ENCODE measurements around the gene ADCY4. TPM values are rescaled to one million over a fixed set of nuclear protein-coding genes. Genes with fewer than 3 reads are reported as not detected.
"Not testable (repeated sequence)": the region's sequence is repeated elsewhere in the genome, so short reads cannot be mapped to it uniquely, and the experiment has no call there.

ADCY4 gene
- total RNA-seq, 1 donor from 2014 or later, result 2.3 TPM

- H3K27ac Mint-ChIP-seq, result no peak overlapping the region
- H3K27me3 Mint-ChIP-seq, result peaks cover 14% of the 10 kb centered on the region
- H3K9me3 Mint-ChIP-seq, result no peaks in the 10 kb centered on the region
- ATAC-seq (ENCODE audit: low read depth) (no peak), DNase-seq (no peak)
- no peak for TF ChIP-seq CTCF (IDR thresholded peaks at IDR 0.05)
- H3K4me1 Mint-ChIP-seq, result peaks cover 45% of the 10 kb centered on the region
- ChIA-PET POLR2A (interaction anchor here (1.1 to 11.5 kb wide), 4 partner anchors 9 to 170 kb away, joined by 4 to 216 read pairs (median 10); partner anchors contain the start of genes CBLN3, IRF9, KHNYN and RIPK3), CTCF (interaction anchor here (1.0 to 13.6 kb wide), 6 partner anchors 19 to 250 kb away, joined by 4 to 353 read pairs (median 16); partner anchors contain the start of genes CBLN3, KHNYN, LTB4R and LTB4R2)
- no peak overlapping the region for H3K4me3 Mint-ChIP-seq
- intact Hi-C loops (cut with micrococcal nuclease), result loop anchor here (5.0 to 10.0 kb wide), 3 partner anchors 34 to 776 kb away; partner anchors contain the start of genes DHRS1, NOP9, THTPA and ZFHX2
- peaks cover 1% of the 10 kb centered on the region for H3K36me3 Mint-ChIP-seq (ENCODE audit: low read depth)
These were observed 3.7 kb downstream of the ADCY4 start for GRCh38 chr14:24330973-24331674.

GRCh38 chr14:24329736-24330135, 5.1 kb downstream of the ADCY4 start:
- peaks cover 39% of the 10 kb centered on the region for H3K4me1 Mint-ChIP-seq
- CTCF ChIA-PET, result interaction anchor here (1.1 to 13.6 kb wide), 2 partner anchors 36 to 104 kb away, joined by 4 to 353 read pairs; partner anchors contain the start of genes CBLN3 and KHNYN
- POLR2A ChIA-PET, result interaction anchor here (1.0 to 4.6 kb wide), 2 partner anchors 100 to 102 kb away, joined by 3 to 16 read pairs; partner anchors contain the start of genes CBLN3 and KHNYN
- no peak overlapping the region for H3K4me3 Mint-ChIP-seq
- no peaks in the 10 kb centered on the region for H3K36me3 Mint-ChIP-seq (ENCODE audit: low read depth)
- DNase-seq, result no peak
- peaks cover 8% of the 10 kb centered on the region for H3K27me3 Mint-ChIP-seq
- ATAC-seq (ENCODE audit: low read depth), result no peak
- no peak overlapping the region for H3K27ac Mint-ChIP-seq
- no peaks in the 10 kb centered on the region for H3K9me3 Mint-ChIP-seq
- TF ChIP-seq CTCF (IDR thresholded peaks at IDR 0.05), result no peak
- intact Hi-C loops (cut with micrococcal nuclease), result loop anchor here (5.0 to 10.0 kb wide), 3 partner anchors 32 to 775 kb away; partner anchors contain the start of genes DHRS1, NOP9, THTPA and ZFHX2

GRCh38 chr14:24329073-24329663, 5.7 kb downstream of the ADCY4 start:
- ChIA-PET CTCF (interaction anchor here (1.1 to 13.6 kb wide), 3 partner anchors 31 to 105 kb away, joined by 3 to 353 read pairs (median 4); partner anchors contain the start of genes CBLN3 and KHNYN), POLR2A (interaction anchor here (1.0 to 4.6 kb wide), 2 partner anchors 100 to 102 kb away, joined by 3 to 16 read pairs; partner anchors contain the start of genes CBLN3 and KHNYN)
- intact Hi-C loops (cut with micrococcal nuclease), result no loop called here
- H3K36me3 Mint-ChIP-seq (ENCODE audit: low read depth), result no peaks in the 10 kb centered on the region
- H3K27ac Mint-ChIP-seq, result no peak overlapping the region
- ATAC-seq (ENCODE audit: low read depth) (no peak), DNase-seq (no peak)
- H3K9me3 Mint-ChIP-seq, result no peaks in the 10 kb centered on the region
- peaks cover 35% of the 10 kb centered on the region for H3K4me1 Mint-ChIP-seq
- no peak for TF ChIP-seq CTCF (IDR thresholded peaks at IDR 0.05)
- H3K27me3 Mint-ChIP-seq, result peaks cover 7% of the 10 kb centered on the region
- no peak overlapping the region for H3K4me3 Mint-ChIP-seq

- POLR2A ChIA-PET, result interaction anchor here (1.5 to 4.6 kb wide), 2 partner anchors 10 to 104 kb away, joined by 3 to 16 read pairs; no protein-coding TSS in a partner anchor
These were observed 7.0 kb downstream of the ADCY4 start for GRCh38 chr14:24327914-24328313.

GRCh38 chr14:24327303-24327702, 7.6 kb downstream of the ADCY4 start:
- H3K4me3 Mint-ChIP-seq, result no peak overlapping the region
- peaks cover 18% of the 10 kb centered on the region for H3K4me1 Mint-ChIP-seq
- H3K27ac Mint-ChIP-seq, result no peak overlapping the region
- ChIA-PET POLR2A (interaction anchor here (0.6 to 4.6 kb wide), 3 partner anchors 9 to 221 kb away, joined by 3 to 16 read pairs (median 6); no protein-coding TSS in a partner anchor), CTCF (interaction anchor here (0.7 to 13.6 kb wide), 4 partner anchors 17 to 107 kb away, joined by 3 to 353 read pairs (median 3); partner anchors contain the start of genes CBLN3 and KHNYN)
- H3K9me3 Mint-ChIP-seq, result no peaks in the 10 kb centered on the region
- no peak for DNase-seq
- no peak for TF ChIP-seq CTCF (IDR thresholded peaks at IDR 0.05)
- intact Hi-C loops (cut with micrococcal nuclease), result no loop called here
- ATAC-seq (ENCODE audit: low read depth), result no peak
- peaks cover 1% of the 10 kb centered on the region for H3K27me3 Mint-ChIP-seq
- no peaks in the 10 kb centered on the region for H3K36me3 Mint-ChIP-seq (ENCODE audit: low read depth)

More at GRCh38 chr14:24327914-24328313, 7.0 kb downstream of the ADCY4 start:
- not testable (repeated sequence) for ATAC-seq (ENCODE audit: low read depth); H3K27ac Mint-ChIP-seq; H3K4me3 Mint-ChIP-seq; H3K36me3 Mint-ChIP-seq (ENCODE audit: low read depth); H3K9me3 Mint-ChIP-seq; DNase-seq; H3K27me3 Mint-ChIP-seq
- intact Hi-C loops (cut with micrococcal nuclease), result loop anchor here (1.0 kb wide), 1 partner anchor 103 kb away; no protein-coding TSS in a partner anchor
- CTCF ChIA-PET, result interaction anchor here (1.6 to 13.6 kb wide), 2 partner anchors 33 to 106 kb away, joined by 3 to 353 read pairs; partner anchors contain the start of genes CBLN3 and KHNYN
- H3K4me1 Mint-ChIP-seq, result peaks cover 23% of the 10 kb centered on the region
